HEK293 (cell line): ENCODE results near the gene SLC1A1.

Source experiments
- CTCF ChIA-PET: fragments of 350-600 bp; formaldehyde crosslinking; extraction: SDS; loops from one replicate; lab custom pipeline; 2021; ENCODE audit warnings: antibody characterized with exemption; lab: Yijun Ruan, JAX
- POLR2A ChIA-PET: fragments of 300-600 bp; formaldehyde crosslinking; extraction: SDS; loops from one replicate; lab custom pipeline; 2020; ENCODE audit warnings: antibody characterized with exemption, inconsistent platforms; lab: Yijun Ruan, JAX
- H3K27ac ChIP-seq: fragments of 200-500 bp; sonication (Bioruptor generic); 2 replicates; pipeline ENCODE4 v1.5.1; 2014; ENCODE audit warnings: low read depth, low read length, control low read depth, inconsistent platforms; ENCODE audit errors: extremely low read depth
- H3K36me3 ChIP-seq, 2 experiments: fragments of 200-500 bp in 1 of 2; sonication (Bioruptor generic) in 1 of 2; 1 replicate in 1 of 2; 2 replicates in 1 of 2; pipeline ENCODE4 v1.5.1; 2014 to 2017; ENCODE audit warnings: inconsistent platforms in 2 of 2, low read length in 2 of 2; ENCODE audit not compliant: control insufficient read depth in 2 of 2, insufficient read depth in 1 of 2
- H3K4me1 ChIP-seq: fragments of 200-500 bp; sonication (Bioruptor generic); 2 replicates; pipeline ENCODE4 v1.5.1; 2014; ENCODE audit warnings: mild to moderate bottlenecking, low read length, inconsistent platforms; ENCODE audit not compliant: control insufficient read depth, insufficient read depth
- H3K4me3 ChIP-seq: 2 replicates; pipeline ENCODE4 v1.5.1; 2011; ENCODE audit warnings: low read depth, mild to moderate bottlenecking, control low read depth, low read length, moderate library complexity
- H3K9me3 ChIP-seq: fragments of 200-500 bp; sonication (Bioruptor generic); 2 replicates; pipeline ENCODE4 v1.5.1; 2014; ENCODE audit warnings: low read depth, low read length, inconsistent platforms; ENCODE audit not compliant: control insufficient read depth, insufficient read depth
- CTCF ChIP-seq: fragments of 450-650 bp; formaldehyde crosslinking; IDR thresholded peaks from 2 replicates; pipeline ENCODE4 v1.5.1; 2016; ENCODE audit warnings: missing biosample characterization, missing genetic modification characterization
- EGR2 ChIP-seq: fragments of 450-650 bp; formaldehyde crosslinking; IDR thresholded peaks from 2 replicates; pipeline ENCODE4 v1.5.1; 2016; ENCODE audit warnings: low read depth, missing biosample characterization, missing genetic modification characterization
- HOXC10 ChIP-seq: sonication (generic); formaldehyde crosslinking; IDR thresholded peaks from 2 replicates; pipeline ENCODE4 v1.8.1; 2023; ENCODE audit warnings: mild to moderate bottlenecking, missing genetic modification reagents
- SETDB1 ChIP-seq: IDR thresholded peaks from one replicate; pipeline ENCODE4 v1.6.1; 2017; ENCODE audit warnings: mild to moderate bottlenecking, low read length, moderate library complexity, mixed read lengths; ENCODE audit not compliant: insufficient read length
- ZBTB49 ChIP-seq: fragments of 450-650 bp; formaldehyde crosslinking; IDR thresholded peaks from 2 replicates; pipeline ENCODE4 v1.5.1; 2016; ENCODE audit warnings: missing biosample characterization, missing genetic modification characterization, low read depth
- ZFHX2 ChIP-seq: fragments of 450-650 bp; formaldehyde crosslinking; conservative IDR thresholded peaks from 2 replicates; pipeline ENCODE4 v1.5.1; 2016; ENCODE audit warnings: missing biosample characterization, missing genetic modification characterization
- ZNF169 ChIP-seq: fragments of 450-650 bp; formaldehyde crosslinking; IDR thresholded peaks from 2 replicates; pipeline ENCODE4 v1.5.1; 2016; ENCODE audit warnings: missing biosample characterization, missing genetic modification characterization
- ZNF19 ChIP-seq: fragments of 450-650 bp; formaldehyde crosslinking; IDR thresholded peaks from 2 replicates; pipeline ENCODE4; 2016; ENCODE audit warnings: missing biosample characterization, missing genetic modification characterization, low read depth
- ZNF274 ChIP-seq, 2 experiments: fragments of 200-500 bp in 1 of 2; fragments of 450-650 bp in 1 of 2; sonication (Bioruptor generic) in 1 of 2; formaldehyde crosslinking in 1 of 2; IDR thresholded peaks; 2 replicates each; pipeline versions ENCODE4 v1.5.1 to v1.6.1; 2014 to 2016; ENCODE audit warnings: borderline replicate concordance in 1 of 2, inconsistent platforms in 1 of 2, low read length in 1 of 2, missing biosample characterization in 1 of 2, missing genetic modification characterization in 1 of 2
- ZNF324 ChIP-seq: fragments of 450-650 bp; formaldehyde crosslinking; IDR thresholded peaks from 2 replicates; pipeline ENCODE4 v1.5.1; 2016; ENCODE audit warnings: missing biosample characterization, missing genetic modification characterization
- ZNF391 ChIP-seq: fragments of 450-650 bp; formaldehyde crosslinking; IDR thresholded peaks from 2 replicates; pipeline ENCODE4 v1.5.1; 2016; ENCODE audit warnings: low read depth, missing biosample characterization, missing genetic modification characterization, borderline replicate concordance
- ZNF426 ChIP-seq: fragments of 450-650 bp; formaldehyde crosslinking; IDR thresholded peaks from 2 replicates; pipeline ENCODE4 v1.5.1; 2017; ENCODE audit warnings: missing biosample characterization, missing genetic modification characterization, mild to moderate bottlenecking, inconsistent platforms, moderate library complexity
- ZNF585B ChIP-seq: fragments of 450-650 bp; formaldehyde crosslinking; IDR thresholded peaks from 2 replicates; pipeline ENCODE4 v1.5.1; 2016; ENCODE audit warnings: missing biosample characterization, missing genetic modification characterization
- ZNF600 ChIP-seq: fragments of 450-650 bp; formaldehyde crosslinking; IDR thresholded peaks from 2 replicates; pipeline ENCODE4 v1.5.1; 2016; ENCODE audit warnings: missing biosample characterization, missing genetic modification characterization
- ZNF610 ChIP-seq: fragments of 450-650 bp; formaldehyde crosslinking; IDR thresholded peaks from 2 replicates; pipeline ENCODE4 v1.5.1; 2016; ENCODE audit warnings: missing biosample characterization, missing genetic modification characterization, borderline replicate concordance
- ZNF768 ChIP-seq: fragments of 450-650 bp; formaldehyde crosslinking; IDR thresholded peaks from 2 replicates; pipeline ENCODE4 v1.5.1; 2018; ENCODE audit warnings: missing biosample characterization, mild to moderate bottlenecking, missing genetic modification characterization
- ZNF843 ChIP-seq: fragments of 450-650 bp; formaldehyde crosslinking; IDR thresholded peaks from 2 replicates; pipeline ENCODE4 v1.5.1; 2016; ENCODE audit warnings: missing biosample characterization, missing genetic modification characterization
- ZSCAN5A ChIP-seq: fragments of 450-650 bp; formaldehyde crosslinking; IDR thresholded peaks from 2 replicates; pipeline ENCODE4 v1.5.1; 2016; ENCODE audit warnings: missing biosample characterization, missing genetic modification characterization
- TF ChIP-seq, protein P1 (sequence below): fragments of 450-650 bp; formaldehyde crosslinking; IDR thresholded peaks from 2 replicates; pipeline ENCODE4 v1.5.1; 2016; ENCODE audit warnings: missing biosample characterization, missing genetic modification characterization
- TF ChIP-seq, protein P2 (sequence below): fragments of 450-650 bp; formaldehyde crosslinking; IDR thresholded peaks from 2 replicates; pipeline ENCODE4 v1.5.0; 2017; ENCODE audit warnings: missing biosample characterization, missing genetic modification characterization, borderline replicate concordance
- TF ChIP-seq, protein P3 (sequence below): fragments of 450-650 bp; formaldehyde crosslinking; IDR thresholded peaks from 2 replicates; pipeline ENCODE4 v1.5.1; 2016; ENCODE audit warnings: missing biosample characterization, missing genetic modification characterization
- TF ChIP-seq, protein P4 (sequence below): fragments of 450-650 bp; formaldehyde crosslinking; IDR thresholded peaks from 2 replicates; pipeline ENCODE4 v1.5.1; 2016; ENCODE audit warnings: missing biosample characterization, missing genetic modification characterization

Gene SLC1A1

GRCh38 chr9:4540425-4540824, 50.2 kb downstream of the SLC1A1 start:
- Histone ChIP-seq H3K27ac (no peak overlapping the region), H3K4me1 (peaks cover 7% of the 10 kb centered on the region), H3K9me3 (no peaks in the 10 kb centered on the region), H3K36me3 (no peaks in the 10 kb centered on the region), H3K4me3 (no peak overlapping the region)
- ChIA-PET POLR2A (no interaction called here), CTCF (interaction anchor here (0.6 kb wide), 1 partner anchor 27 kb away, joined by 3 read pairs; no protein-coding TSS in a partner anchor)
- no peak for TF ChIP-seq ZNF274 (IDR thresholded peaks at IDR 0.05; ENCODE audit: low read length)
- TF ChIP-seq ZNF274 (tag by site-specific recombination; IDR thresholded peaks at IDR 0.05; ENCODE audit: borderline replicate concordance): no peak
- TF ChIP-seq, protein P1, sequence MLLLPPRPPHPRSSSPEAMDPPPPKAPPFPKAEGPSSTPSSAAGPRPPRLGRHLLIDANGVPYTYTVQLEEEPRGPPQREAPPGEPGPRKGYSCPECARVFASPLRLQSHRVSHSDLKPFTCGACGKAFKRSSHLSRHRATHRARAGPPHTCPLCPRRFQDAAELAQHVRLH (tag by site-specific recombination): no peak
- TF ChIP-seq, protein P2, sequence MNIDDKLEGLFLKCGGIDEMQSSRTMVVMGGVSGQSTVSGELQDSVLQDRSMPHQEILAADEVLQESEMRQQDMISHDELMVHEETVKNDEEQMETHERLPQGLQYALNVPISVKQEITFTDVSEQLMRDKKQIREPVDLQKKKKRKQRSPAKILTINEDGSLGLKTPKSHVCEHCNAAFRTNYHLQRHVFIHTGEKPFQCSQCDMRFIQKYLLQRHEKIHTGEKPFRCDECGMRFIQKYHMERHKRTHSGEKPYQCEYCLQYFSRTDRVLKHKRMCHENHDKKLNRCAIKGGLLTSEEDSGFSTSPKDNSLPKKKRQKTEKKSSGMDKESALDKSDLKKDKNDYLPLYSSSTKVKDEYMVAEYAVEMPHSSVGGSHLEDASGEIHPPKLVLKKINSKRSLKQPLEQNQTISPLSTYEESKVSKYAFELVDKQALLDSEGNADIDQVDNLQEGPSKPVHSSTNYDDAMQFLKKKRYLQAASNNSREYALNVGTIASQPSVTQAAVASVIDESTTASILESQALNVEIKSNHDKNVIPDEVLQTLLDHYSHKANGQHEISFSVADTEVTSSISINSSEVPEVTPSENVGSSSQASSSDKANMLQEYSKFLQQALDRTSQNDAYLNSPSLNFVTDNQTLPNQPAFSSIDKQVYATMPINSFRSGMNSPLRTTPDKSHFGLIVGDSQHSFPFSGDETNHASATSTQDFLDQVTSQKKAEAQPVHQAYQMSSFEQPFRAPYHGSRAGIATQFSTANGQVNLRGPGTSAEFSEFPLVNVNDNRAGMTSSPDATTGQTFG (tag by site-specific recombination): no peak
- TF ChIP-seq ZNF600 (tag by site-specific recombination): no peak
- no peak for TF ChIP-seq SETDB1
- TF ChIP-seq, protein P3, sequence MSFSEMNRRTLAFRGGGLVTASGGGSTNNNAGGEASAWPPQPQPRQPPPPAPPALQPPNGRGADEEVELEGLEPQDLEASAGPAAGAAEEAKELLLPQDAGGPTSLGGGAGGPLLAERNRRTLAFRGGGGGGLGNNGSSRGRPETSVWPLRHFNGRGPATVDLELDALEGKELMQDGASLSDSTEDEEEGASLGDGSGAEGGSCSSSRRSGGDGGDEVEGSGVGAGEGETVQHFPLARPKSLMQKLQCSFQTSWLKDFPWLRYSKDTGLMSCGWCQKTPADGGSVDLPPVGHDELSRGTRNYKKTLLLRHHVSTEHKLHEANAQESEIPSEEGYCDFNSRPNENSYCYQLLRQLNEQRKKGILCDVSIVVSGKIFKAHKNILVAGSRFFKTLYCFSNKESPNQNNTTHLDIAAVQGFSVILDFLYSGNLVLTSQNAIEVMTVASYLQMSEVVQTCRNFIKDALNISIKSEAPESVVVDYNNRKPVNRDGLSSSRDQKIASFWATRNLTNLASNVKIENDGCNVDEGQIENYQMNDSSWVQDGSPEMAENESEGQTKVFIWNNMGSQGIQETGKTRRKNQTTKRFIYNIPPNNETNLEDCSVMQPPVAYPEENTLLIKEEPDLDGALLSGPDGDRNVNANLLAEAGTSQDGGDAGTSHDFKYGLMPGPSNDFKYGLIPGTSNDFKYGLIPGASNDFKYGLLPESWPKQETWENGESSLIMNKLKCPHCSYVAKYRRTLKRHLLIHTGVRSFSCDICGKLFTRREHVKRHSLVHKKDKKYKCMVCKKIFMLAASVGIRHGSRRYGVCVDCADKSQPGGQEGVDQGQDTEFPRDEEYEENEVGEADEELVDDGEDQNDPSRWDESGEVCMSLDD (tag by site-specific recombination): no peak
- TF ChIP-seq HOXC10 (CRISPR knock-in tag): no peak
- TF ChIP-seq ZNF426: no peak
- TF ChIP-seq CTCF (tag by site-specific recombination): no peak
- no peak for TF ChIP-seq ZNF169 (tag by site-specific recombination)

GRCh38 chr9:4541281-4541680, 51.0 kb downstream of the SLC1A1 start:
- Histone ChIP-seq H3K27ac (no peak overlapping the region), H3K4me1 (peaks cover 7% of the 10 kb centered on the region), H3K9me3 (no peaks in the 10 kb centered on the region), H3K4me3 (no peak overlapping the region), H3K36me3 (no peaks in the 10 kb centered on the region)
- ChIA-PET POLR2A (no interaction called here), CTCF (no interaction called here)
- TF ChIP-seq ZFHX2 (tag by site-specific recombination) (no peak), ZNF391 (no peak), ZNF843 (tag by site-specific recombination) (no peak), ZNF19 (no peak), ZNF610 (no peak), ZNF324 (tag by site-specific recombination) (no peak), EGR2 (tag by site-specific recombination) (no peak), ZSCAN5A (tag by site-specific recombination) (no peak), ZNF768 (no peak), ZNF585B (no peak), ZNF600 (tag by site-specific recombination) (no peak), ZBTB49 (tag by site-specific recombination) (no peak)
- TF ChIP-seq, protein P4, sequence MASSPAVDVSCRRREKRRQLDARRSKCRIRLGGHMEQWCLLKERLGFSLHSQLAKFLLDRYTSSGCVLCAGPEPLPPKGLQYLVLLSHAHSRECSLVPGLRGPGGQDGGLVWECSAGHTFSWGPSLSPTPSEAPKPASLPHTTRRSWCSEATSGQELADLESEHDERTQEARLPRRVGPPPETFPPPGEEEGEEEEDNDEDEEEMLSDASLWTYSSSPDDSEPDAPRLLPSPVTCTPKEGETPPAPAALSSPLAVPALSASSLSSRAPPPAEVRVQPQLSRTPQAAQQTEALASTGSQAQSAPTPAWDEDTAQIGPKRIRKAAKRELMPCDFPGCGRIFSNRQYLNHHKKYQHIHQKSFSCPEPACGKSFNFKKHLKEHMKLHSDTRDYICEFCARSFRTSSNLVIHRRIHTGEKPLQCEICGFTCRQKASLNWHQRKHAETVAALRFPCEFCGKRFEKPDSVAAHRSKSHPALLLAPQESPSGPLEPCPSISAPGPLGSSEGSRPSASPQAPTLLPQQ (tag by site-specific recombination): no peak
